Nephron (organoid): ENCODE measurements around the gene PCDH9.
"Not testable (repeated sequence)": the region's sequence is repeated elsewhere in the genome, so short reads cannot be mapped to it uniquely, and the experiment has no call there.

Experiments
- H3K27ac Mint-ChIP-seq, 3 experiments: 2 replicates each; pipeline ENCODE4 v1.8.0; 2020; ENCODE audit warnings: mixed read lengths in 3 of 3, mild to moderate bottlenecking in 2 of 3, moderate library complexity in 1 of 3
- H3K27me3 Mint-ChIP-seq: 2 replicates; pipeline ENCODE4 v1.8.0; 2021; ENCODE audit warnings: low read depth, mild to moderate bottlenecking, moderate library complexity, mixed read lengths
- H3K36me3 Mint-ChIP-seq: 2 replicates; pipeline ENCODE4 v1.8.0; 2020; ENCODE audit warnings: low read depth, mixed read lengths
- H3K4me1 Mint-ChIP-seq: 2 replicates; pipeline ENCODE4 v1.8.0; 2020; ENCODE audit warnings: mixed read lengths
- H3K4me3 Mint-ChIP-seq, 3 experiments: 2 replicates each; pipeline ENCODE4 v1.8.0; 2020; ENCODE audit warnings: mild to moderate bottlenecking in 3 of 3, mixed read lengths in 3 of 3, moderate library complexity in 2 of 3
- H3K9me3 Mint-ChIP-seq: 2 replicates; pipeline ENCODE4 v1.8.0; 2020; ENCODE audit warnings: mixed read lengths
- TF ChIP-seq, protein P1 (sequence below), 3 experiments: fragments of 200-600 bp; sonication (generic); IDR thresholded peaks; one replicate each; pipeline ENCODE4 v1.5.0; 2021; ENCODE audit warnings: antibody characterized with exemption in 3 of 3; ENCODE audit not compliant: unreplicated experiment in 3 of 3

The PCDH9 gene

DNA sequence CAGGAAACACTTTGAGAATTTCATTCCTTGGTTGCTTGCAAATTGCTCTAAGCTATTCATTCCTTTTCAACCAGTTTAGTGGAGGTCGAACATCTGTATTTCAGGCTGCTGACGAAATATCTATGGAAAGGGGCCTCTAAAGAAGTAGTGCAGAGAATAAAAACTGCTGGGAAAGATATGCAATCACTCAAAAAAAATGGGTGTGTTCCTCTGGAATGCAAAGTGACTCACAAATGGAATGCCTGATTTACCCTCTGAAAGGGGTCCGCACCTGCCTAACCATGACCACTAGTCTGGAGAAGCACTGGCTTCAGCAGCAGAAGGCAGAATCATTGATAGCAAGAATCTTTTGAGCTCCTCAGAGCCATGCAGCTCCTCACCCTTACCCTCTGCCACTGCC lies 129.4 kb downstream of the PCDH9 start:
- peak overlapping the region in 2 of 3 experiments; percentile 1 to 18 for H3K27ac Mint-ChIP-seq
- H3K27me3 Mint-ChIP-seq: no peaks in the 10 kb centered on the region
- H3K9me3 Mint-ChIP-seq: no peaks in the 10 kb centered on the region
- TF ChIP-seq, protein P1, sequence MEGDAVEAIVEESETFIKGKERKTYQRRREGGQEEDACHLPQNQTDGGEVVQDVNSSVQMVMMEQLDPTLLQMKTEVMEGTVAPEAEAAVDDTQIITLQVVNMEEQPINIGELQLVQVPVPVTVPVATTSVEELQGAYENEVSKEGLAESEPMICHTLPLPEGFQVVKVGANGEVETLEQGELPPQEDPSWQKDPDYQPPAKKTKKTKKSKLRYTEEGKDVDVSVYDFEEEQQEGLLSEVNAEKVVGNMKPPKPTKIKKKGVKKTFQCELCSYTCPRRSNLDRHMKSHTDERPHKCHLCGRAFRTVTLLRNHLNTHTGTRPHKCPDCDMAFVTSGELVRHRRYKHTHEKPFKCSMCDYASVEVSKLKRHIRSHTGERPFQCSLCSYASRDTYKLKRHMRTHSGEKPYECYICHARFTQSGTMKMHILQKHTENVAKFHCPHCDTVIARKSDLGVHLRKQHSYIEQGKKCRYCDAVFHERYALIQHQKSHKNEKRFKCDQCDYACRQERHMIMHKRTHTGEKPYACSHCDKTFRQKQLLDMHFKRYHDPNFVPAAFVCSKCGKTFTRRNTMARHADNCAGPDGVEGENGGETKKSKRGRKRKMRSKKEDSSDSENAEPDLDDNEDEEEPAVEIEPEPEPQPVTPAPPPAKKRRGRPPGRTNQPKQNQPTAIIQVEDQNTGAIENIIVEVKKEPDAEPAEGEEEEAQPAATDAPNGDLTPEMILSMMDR (IDR thresholded peaks at IDR 0.05; ENCODE audit: unreplicated experiment in 3 of 3): no peak
- H3K4me3 Mint-ChIP-seq: no peak overlapping the region
- no peaks in the 10 kb centered on the region for H3K36me3 Mint-ChIP-seq
- H3K4me1 Mint-ChIP-seq: peaks cover under 1% of the 10 kb centered on the region

DNA sequence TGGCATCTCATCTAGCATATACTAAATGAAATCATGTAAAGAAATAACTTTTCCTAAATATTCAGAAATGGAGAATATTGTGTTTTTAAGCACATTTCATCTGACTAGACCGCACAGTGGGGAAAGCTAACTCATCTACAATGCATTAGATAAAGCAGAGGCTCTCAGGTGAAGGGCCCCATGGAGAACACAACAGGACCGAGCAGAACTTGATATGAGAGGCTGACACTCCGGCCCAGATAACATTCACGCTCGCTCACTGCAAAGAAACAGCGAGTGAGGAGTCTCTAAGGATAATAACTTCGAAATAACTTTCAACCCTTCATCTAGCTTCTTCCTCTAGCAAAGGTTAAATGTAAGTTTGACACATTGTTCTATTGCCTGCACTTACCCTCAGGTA lies 130.6 kb downstream of the PCDH9 start:
- Mint-ChIP-seq H3K9me3 (no peaks in the 10 kb centered on the region), H3K27me3 (no peaks in the 10 kb centered on the region), H3K27ac (no peak overlapping the region), H3K36me3 (no peaks in the 10 kb centered on the region), H3K4me1 (peaks cover 8% of the 10 kb centered on the region), H3K4me3 (no peak overlapping the region)
- TF ChIP-seq, protein P1 (IDR thresholded peaks at IDR 0.05; ENCODE audit: unreplicated experiment in 3 of 3): no peak

DNA sequence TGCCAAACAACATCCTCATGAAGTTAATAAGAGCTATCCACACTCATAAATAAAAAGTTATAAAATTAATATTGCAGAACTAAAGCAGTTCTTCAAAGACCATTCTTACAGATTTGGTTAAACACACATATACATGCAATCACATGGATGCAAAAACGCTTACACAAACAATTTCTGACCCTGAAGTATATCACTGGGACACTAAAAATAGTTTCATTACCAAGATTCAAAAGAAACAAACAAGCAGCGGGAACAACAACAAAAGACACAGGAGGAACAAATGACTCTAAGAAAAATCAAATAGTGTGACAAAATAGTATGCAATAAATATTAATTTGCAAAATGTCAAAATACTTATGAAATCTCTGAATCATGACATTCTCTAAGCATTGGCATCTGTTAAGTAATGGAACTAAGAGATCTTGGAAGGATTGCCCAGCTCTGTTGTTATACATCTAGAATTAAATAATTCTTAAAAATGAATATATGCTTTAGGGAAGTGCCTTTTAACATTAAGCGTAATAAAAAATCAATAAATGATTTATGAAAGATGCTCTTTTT lies 132.2 kb downstream of the PCDH9 start:
- no peaks in the 10 kb centered on the region for H3K9me3 Mint-ChIP-seq
- H3K4me3 Mint-ChIP-seq: no peak overlapping the region
- TF ChIP-seq, protein P1 (IDR thresholded peaks at IDR 0.05; ENCODE audit: unreplicated experiment in 3 of 3): no peak
- H3K36me3 Mint-ChIP-seq: no peaks in the 10 kb centered on the region
- no peaks in the 10 kb centered on the region for H3K27me3 Mint-ChIP-seq
- peaks cover 8% of the 10 kb centered on the region for H3K4me1 Mint-ChIP-seq
- H3K27ac Mint-ChIP-seq: no peak overlapping the region

DNA sequence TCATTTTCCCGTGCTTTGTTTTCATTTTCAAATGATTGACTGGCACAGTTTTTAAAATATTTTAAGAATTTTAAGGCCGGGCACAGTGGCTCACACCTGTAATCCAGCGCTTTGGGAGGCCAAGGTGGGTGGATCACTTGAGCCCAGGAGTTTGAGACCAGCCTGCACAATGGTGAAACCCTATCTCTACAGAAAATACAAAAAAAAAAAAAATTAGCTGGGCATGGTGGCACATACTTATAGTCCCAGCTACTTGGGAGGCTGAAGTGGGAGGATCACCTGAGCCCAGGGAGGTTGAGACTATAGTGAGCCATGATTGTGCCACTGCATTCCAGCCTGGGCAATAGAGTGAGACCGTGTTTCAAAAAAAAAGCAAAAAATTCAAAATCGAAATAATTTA lies 133.2 kb downstream of the PCDH9 start:
- peaks cover 12% of the 10 kb centered on the region for H3K4me1 Mint-ChIP-seq
- H3K9me3 Mint-ChIP-seq, H3K27me3 Mint-ChIP-seq, H3K27ac Mint-ChIP-seq, H3K36me3 Mint-ChIP-seq, H3K4me3 Mint-ChIP-seq: not testable (repeated sequence)

DNA sequence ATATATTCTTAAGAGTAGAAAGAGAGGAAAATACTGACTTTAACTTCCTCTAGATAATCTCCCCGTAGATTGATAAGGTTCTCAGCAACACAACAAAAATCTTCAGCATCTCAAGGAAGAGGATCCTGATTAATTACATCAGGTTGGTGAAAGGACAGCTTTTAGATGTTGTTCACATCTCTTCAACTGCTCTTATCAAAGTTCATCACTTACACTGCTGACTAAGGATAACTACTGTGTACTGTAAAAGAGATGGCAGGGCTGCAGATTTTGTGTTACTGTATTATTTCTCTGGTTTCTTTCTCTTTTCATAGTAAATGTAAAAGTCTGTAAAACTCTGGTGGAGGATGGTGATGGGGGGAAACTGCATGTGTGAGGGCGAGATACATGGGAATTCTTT lies 133.7 kb downstream of the PCDH9 start:
- H3K4me1 Mint-ChIP-seq: peaks cover 12% of the 10 kb centered on the region
- H3K27ac Mint-ChIP-seq: no peak overlapping the region
- H3K27me3 Mint-ChIP-seq: no peaks in the 10 kb centered on the region
- H3K9me3 Mint-ChIP-seq: no peaks in the 10 kb centered on the region
- TF ChIP-seq, protein P1 (IDR thresholded peaks at IDR 0.05; ENCODE audit: unreplicated experiment in 3 of 3): no peak
- H3K4me3 Mint-ChIP-seq: no peak overlapping the region
- H3K36me3 Mint-ChIP-seq: no peaks in the 10 kb centered on the region

DNA sequence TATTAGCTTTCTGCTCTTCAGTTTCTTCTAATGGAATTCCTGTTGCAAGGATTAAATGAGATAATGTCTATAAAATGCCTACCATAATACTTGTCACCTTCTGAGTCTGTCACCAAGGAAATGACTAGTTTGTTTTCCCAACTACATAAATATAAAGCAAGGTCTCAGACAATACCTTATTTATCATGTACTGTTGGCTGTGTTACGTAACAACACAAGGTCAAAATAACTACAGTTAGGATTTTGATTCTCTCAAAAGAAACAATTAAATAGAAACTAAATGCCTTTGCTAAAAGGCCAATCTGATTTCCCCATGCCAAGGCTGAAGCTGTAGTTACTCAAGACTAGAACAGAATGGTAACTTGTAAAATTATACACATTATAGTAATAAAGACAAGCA lies 134.5 kb downstream of the PCDH9 start:
- TF ChIP-seq, protein P1 (IDR thresholded peaks at IDR 0.05; ENCODE audit: unreplicated experiment in 3 of 3): no peak
- no peak overlapping the region for H3K27ac Mint-ChIP-seq
- H3K4me3 Mint-ChIP-seq: no peak overlapping the region
- H3K4me1 Mint-ChIP-seq: peaks cover 12% of the 10 kb centered on the region
- H3K27me3 Mint-ChIP-seq: no peaks in the 10 kb centered on the region
- H3K36me3 Mint-ChIP-seq: no peaks in the 10 kb centered on the region
- no peaks in the 10 kb centered on the region for H3K9me3 Mint-ChIP-seq
